WTC11 (cell line): ENCODE results near the gene UBFD1.

Experiments
- CREB1 ChIP-seq: sonication (generic); formaldehyde crosslinking; IDR thresholded peaks from 2 replicates; pipeline ENCODE4 v1.8.0; 2023; ENCODE audit warnings: mild to moderate bottlenecking, missing genetic modification reagents
- CTCF ChIP-seq: fragments of 200-600 bp; IDR thresholded peaks from 2 replicates; pipeline ENCODE4 v1.8.0; 2022; ENCODE audit warnings: antibody characterized with exemption
- USF1 ChIP-seq: sonication (generic); formaldehyde crosslinking; IDR thresholded peaks from 2 replicates; pipeline ENCODE4 v1.8.0; 2022; ENCODE audit warnings: mild to moderate bottlenecking, missing genetic modification reagents

- no peak for TF ChIP-seq CTCF
- no peak for TF ChIP-seq USF1
- no peak for TF ChIP-seq CREB1
These were observed 52.4 kb downstream of the UBFD1 start for GRCh38 chr16:23609929-23610328.
